Measurements from ENCODE around the gene KLHL29.

The KLHL29 gene

GRCh38 chr2:23622466-23622865 lies 237.5 kb downstream of the KLHL29 start:
- DNase-seq, result no peak

GRCh38 chr2:23622966-23623675 lies 238.1 kb downstream of the KLHL29 start:
- no peak for DNase-seq

- DNase-seq, result peak; percentile 62
These were observed 239.4 kb downstream of the KLHL29 start for GRCh38 chr2:23624378-23624777.

DNA sequence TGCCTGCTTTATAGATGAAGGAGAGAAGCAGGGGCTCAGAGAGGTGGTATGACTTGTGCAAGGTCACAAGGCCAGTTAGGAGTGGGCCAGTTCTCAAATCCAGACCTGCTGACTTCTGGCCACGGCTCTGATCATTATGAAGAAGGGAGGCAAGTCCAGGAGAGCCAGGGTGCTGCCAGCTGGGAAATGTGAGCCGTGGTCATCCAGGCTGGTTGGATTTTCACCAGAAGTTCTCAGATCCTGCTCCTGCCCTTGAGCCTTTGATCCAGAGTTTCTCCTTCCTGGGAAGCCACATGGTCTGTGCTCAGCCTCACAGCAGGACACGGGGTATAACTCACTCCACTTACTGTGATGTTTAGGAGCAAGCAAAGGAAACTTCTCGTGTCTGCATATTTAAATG lies 239.9 kb downstream of the KLHL29 start:
- no peak for DNase-seq

GRCh38 chr2:23625726-23626125 lies 240.7 kb downstream of the KLHL29 start:
- DNase-seq, result no peak

DNA sequence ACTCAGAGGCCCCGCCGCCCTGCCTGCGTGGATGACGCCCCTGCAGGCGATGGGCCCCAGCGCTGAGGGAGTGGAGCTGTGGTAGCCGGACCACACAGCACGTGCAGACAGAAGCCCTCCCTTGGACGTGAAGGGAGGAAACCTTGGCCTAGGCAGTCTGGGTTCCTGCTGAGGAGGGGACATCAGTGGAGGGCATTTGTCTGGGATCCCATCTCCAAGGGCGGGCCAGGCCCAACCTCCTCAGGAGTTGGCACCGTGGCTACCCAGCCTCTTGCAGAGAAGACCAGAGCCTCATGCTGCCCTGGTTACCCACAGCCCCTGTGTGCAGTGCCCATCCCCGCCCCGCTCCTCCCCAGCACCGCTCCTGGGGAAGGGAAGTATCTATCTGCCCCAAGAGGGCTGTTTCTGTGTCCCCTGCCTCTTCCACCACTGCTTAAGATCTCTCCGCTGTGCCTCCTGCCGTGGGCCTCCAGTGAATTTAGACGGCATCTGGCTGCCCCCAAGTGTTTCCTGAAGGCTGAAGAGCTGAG lies 241.8 kb downstream of the KLHL29 start:
- DNase-seq, result no peak

DNA sequence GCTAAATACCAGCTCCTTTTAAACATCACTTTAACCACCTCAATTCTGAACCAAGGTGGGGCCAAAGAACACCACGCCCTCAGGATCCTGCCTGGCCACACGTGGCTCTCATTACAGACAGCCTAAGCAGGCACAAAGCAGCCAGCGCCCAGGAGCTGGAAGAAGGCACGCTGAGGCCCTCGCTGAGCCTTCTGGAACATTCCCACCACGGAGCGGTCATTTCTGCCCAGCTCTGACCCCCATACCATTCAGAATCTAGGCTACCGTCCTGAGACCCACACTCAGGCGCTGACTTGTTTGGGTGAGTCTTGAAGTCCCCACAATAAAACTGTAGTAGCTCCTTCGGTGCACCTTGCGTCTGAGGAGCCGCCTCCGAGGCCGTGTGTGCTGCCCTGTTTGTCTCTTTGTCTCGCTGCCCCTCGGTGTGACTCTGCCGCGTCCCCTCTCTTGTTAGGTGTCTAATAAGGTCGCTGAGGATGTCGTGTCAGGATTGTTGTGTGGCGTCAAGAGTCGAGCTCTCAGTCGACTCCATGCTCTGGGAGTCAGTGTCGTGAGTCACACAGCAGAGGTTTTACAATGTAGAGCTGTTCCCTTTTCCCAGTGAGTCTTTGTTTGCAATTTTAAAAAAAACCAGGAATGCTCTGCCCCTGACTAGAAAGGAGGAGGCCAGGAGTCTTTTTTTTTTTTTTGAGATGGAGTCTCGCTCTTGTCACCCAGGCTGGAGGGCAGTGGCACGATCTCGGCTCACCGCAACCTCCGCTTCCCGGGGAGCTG lies 242.4 kb downstream of the KLHL29 start:
- DNase-seq, result no peak

DNA sequence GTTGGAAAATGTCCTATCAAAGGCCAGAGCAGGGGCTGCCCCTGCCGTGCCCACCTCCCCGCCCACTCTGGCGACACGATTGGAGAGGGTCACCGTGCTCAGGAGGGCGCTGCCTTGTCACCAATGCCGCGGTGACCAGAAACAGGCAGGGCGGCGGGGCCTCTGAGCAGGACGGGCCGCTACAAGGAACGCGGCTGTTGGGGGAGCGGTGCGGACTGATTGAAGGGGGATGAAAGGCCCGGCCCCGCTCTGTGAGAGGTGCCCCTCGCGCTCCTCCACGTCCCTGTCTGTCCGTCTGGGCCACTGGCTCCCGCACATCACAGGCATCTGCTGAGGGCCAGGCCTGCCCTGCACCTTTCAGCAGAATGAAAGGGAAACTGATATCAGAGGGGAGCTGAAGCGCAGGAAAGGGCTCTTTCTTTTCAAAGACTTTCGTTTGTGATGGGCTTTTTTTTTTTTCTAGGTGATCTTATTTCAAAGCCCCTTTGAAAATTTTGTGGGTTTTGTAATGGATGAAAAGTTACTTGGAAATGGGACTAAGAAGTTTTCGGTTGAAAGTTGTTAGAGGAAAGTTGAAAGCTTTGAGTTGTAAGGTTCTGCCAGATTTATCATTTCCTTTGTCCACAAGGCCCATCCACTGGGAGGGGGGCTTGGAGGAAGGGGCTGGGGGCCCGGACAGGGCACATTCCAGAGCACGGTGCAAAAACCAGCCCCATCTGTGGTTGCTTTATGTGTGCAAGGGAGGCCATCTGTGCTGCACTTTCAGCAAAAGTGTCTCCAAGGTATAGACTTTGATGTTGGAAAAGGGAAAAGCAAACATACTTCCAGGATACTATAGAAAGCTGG lies 244.2 kb downstream of the KLHL29 start:
- DNase-seq, result no peak

DNA sequence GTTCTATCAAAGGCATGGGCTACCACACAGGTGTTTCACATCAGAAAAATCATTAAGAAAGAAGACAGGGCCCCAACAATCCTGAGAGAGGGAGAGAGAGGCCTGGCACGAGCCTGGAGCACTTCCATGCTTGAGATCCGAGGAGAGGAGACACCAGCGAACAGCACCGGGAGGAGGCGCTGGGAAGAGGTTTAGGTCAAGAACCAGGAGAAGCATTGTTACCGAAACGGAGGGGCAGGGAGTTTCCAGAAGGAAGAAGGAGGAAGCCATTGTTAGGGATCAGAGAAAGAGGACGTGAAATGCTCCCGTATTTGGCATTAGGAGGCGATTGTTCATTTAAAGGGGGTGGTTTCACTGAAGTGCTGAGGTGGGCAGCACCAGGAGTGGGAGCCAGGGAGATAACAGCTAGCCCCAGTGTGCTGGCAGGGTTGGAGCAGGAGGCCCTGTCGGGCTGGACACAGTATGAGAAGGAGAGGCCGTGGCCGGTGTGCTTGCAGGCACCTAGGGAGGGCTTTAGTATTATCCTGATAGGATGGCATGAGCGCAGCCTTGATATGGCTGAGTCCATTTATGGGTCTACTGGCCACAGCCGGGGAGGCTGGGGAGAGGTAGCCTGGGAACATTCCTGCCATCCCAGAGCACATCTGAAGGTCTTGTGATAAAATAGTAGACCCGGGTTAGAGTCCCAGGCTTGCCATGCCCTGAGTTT lies 244.9 kb downstream of the KLHL29 start:
- no peak for DNase-seq

GRCh38 chr2:23630961-23631360 lies 246.0 kb downstream of the KLHL29 start:
- DNase-seq, result no peak

- DNase-seq, result no peak
These were observed 246.4 kb downstream of the KLHL29 start for GRCh38 chr2:23631389-23631788.

GRCh38 chr2:23632386-23632785 lies 247.4 kb downstream of the KLHL29 start:
- DNase-seq, result no peak

DNA sequence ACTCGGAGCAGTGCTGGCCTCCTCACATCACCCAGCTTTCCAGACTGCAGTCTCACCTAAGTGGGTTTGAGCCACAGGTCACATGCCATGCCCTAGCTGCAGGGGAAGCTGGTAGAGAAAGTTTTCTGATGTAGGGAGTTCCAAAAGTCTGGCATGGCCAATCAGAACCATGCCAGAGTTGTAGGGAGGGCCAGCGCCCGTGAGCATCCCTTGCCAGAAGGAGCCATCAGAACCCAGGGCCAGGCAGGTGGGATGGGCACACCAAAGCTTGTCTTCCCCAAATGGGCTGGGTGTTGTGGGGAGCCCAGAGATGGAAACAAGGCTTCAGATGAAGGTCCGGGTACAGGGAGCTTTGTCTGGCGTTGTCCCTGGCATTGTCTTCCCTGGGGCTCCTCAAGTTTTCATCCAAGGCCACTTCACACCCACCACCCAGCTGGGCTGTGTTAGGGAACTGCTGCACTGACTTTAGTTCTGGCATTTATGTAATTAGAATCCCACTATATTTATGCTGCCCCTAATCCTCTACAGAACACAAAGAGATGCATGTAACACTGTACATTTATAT lies 247.9 kb downstream of the KLHL29 start:
- DNase-seq, result no peak

DNA sequence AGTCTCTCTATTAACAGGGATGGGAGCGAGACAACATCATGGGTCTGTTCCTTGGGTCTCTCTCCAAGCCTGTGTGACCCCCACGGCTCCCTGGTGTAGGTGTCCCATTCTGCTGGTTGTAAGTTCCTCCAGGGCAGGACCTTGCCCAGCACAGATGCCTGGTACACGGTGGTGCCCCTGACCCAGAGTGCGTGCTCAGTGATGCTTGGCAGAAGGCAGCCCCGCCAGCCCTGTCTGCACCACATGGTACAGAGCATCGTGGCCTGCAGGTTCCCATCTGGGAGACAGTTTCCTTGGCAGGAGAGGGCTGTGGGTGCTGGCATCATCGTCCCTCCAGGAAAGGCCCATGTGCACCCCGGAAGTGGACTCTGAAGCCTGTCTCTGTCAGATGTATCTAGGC lies 249.0 kb downstream of the KLHL29 start:
- no peak for DNase-seq

- DNase-seq, result no peak
These were observed 250.7 kb downstream of the KLHL29 start for GRCh38 chr2:23635442-23636340.

DNA sequence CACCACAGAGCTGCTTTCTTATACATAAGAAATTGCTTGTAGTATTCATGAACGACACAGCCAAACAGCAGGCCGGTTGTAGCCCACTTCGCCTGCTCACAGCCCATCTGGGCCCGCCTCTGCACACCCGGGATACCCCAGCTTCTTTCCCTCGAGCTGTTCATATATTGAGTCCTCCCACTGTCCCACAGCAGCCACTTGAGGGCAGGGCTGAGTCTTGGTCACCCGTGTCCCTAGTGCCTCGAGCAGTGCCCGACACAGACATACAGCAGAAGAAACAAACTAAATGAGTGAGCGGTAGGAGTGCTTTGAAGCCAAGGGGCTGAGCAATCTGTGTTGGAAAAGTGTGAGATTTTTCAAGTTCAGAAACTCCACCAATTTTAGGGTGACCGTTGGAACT lies 251.4 kb downstream of the KLHL29 start:
- no peak for DNase-seq

DNA sequence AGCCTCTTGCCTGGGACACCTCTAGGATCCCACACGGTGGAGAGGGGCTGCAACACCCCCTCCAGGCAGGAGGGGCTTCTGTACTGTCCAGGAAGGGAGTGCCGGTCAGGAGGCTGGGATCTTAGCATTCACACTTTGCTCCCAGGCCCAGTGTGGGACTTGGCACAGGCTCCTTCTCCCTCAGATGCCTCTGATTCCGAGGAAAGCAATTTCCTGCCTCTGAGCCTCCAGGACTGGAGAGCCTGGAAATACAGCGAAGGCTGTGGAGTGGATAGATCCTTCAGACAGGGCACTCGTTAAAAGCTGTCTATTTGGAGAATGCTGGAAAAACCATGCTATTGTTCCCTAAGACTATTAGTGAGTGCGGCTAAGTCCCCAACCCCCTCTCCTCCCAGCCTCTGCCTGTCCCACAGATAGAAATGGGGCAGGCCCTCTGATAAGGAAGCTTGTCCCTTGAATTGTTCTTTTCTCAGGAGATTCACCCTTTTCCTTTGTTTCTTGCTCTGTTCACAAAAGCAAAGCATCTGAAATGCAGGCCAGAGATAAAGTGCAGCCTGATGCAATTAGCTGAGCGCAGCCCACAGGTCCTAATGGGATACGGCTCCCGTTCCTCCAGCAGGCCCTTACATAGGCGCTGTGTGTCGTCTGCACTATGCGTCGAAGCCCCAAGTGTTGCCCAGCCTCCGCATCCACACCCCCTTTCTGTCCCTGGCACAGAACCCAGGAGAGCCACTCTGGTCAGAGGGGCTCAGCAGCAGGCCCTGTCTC lies 252.2 kb downstream of the KLHL29 start:
- no peak for DNase-seq

DNA sequence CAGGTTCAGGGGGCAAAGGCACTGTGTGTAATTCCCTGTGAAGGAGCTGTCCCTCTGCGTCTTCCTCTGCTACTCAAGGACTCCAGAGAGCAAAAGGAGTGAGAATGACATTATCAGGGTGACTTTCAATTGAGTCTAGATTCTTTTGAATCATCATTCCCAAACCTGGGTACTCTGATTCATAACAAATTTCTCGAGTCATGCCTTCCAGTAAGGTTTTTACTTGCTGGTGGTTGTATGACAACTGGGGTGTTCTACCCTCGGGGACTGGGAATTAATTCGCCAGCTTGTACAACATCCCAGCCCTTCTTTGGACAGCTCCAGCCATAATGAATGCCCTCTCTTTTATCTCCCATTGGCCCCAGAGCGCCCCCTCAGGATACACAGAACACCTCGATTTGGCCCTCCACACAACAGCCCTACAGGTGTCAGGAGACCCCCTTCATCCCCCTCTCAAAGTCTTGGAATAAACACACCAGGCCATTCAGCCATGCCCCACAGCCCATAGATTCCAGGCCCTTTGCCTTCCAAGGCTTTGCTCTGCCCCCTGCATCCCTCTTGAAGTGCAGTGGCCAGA lies 254.5 kb downstream of the KLHL29 start:
- DNase-seq, result peak; percentile 11

DNA sequence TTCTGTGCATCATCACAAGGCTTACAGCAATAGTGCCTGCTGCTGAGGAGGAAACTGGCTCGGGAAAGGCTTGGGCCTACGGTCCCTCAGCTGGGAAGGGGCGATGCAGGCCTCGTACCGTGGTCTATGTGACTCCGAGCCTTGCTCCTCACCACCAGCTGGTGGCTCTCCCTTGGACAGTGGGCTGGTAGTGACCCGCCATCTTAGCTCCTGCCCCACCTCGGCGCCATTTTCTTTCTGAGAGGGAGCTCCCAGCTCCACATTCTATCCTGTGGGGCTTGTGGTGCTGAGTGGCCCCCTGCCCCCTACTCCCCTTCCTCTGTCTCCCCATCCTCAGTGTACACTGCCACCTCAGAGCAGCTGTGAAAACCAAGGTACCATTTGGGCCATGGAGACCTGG lies 255.7 kb downstream of the KLHL29 start:
- no peak for DNase-seq

- DNase-seq, result no peak
These were observed 257.5 kb downstream of the KLHL29 start for GRCh38 chr2:23642516-23642915.
